Measurements from ENCODE around the gene PTGES3L. TPM values are rescaled to one million over a fixed set of nuclear protein-coding genes. Genes with fewer than 3 reads are reported as not detected.

The PTGES3L gene
- total and polyA plus RNA-seq, 2 donors from 2014 or later, result 0.85 to 1.2 TPM

- H3K27me3 ChIP-seq (ENCODE audit: control insufficient read depth, insufficient read depth, low read length), result no peaks in the 10 kb centered on the region
- FAIRE-seq (no peak), DNase-seq (no peak)
- no peaks in the 10 kb centered on the region for H3K36me3 ChIP-seq (ENCODE audit: control insufficient read depth in 2 of 3, insufficient read depth in 3 of 3, low read length in 3 of 3)
- H3K4me3 ChIP-seq (ENCODE audit: low read length in 3 of 3), result no peak overlapping the region
- TF ChIP-seq CTCF (IDR thresholded peaks at IDR 0.05; ENCODE audit: borderline replicate concordance, extremely low read depth, insufficient read depth), result no peak
- intact Hi-C loops (cut with DNase I), result no loop called here
- peak overlapping the region in 1 of 3 donors; percentile 47 for H3K9ac ChIP-seq (ENCODE audit: low read length in 3 of 3)
- peaks cover 3 to 9% (median 5%) of the 10 kb centered on the region in 3 donors for H3K4me1 ChIP-seq (ENCODE audit: control insufficient read depth in 2 of 3, insufficient read depth in 2 of 3, low read depth in 1 of 3, low read length in 3 of 3)
- no peak overlapping the region for H3K27ac ChIP-seq (ENCODE audit: low read depth in 2 of 2, low read length in 2 of 2)
- no peaks in the 10 kb centered on the region for H3K9me3 ChIP-seq (ENCODE audit: control insufficient read depth in 2 of 3, insufficient read depth in 1 of 3, low read length in 3 of 3)
These were observed 60.9 kb downstream of the PTGES3L start for GRCh38 chr17:42918902-42919521.

Other genes with a start within 250 kb of the PTGES3L start
- 59.2 TPM for gene EZH1, start 235.0 kb downstream of the PTGES3L start, total RNA-seq
- 20.8 TPM for gene EZH1, start 235.0 kb downstream of the PTGES3L start, polyA plus RNA-seq (ENCODE audit: insufficient read depth, low read depth, low replicate concordance)
- 55.7 TPM for gene RAMP2, start 218.9 kb downstream of the PTGES3L start, total RNA-seq
- 134 TPM for gene RAMP2, start 218.9 kb downstream of the PTGES3L start, polyA plus RNA-seq (ENCODE audit: insufficient read depth, low read depth, low replicate concordance)
- gene VPS25, start 206.6 kb downstream of the PTGES3L start, total RNA-seq, result 85.2 TPM
- 112 TPM for gene VPS25, start 206.6 kb downstream of the PTGES3L start, polyA plus RNA-seq (ENCODE audit: insufficient read depth, low read depth, low replicate concordance)
- 14.9 TPM for gene WNK4, start 199.5 kb downstream of the PTGES3L start, total RNA-seq
- gene WNK4, start 199.5 kb downstream of the PTGES3L start, polyA plus RNA-seq (ENCODE audit: insufficient read depth, low read depth, low replicate concordance), result 26.4 TPM
- gene COA3, start 181.4 kb downstream of the PTGES3L start, total RNA-seq, result 144 TPM
- 656 TPM for gene COA3, start 181.4 kb downstream of the PTGES3L start, polyA plus RNA-seq (ENCODE audit: insufficient read depth, low read depth, low replicate concordance)
- 0.60 TPM for gene CNTD1, start 181.2 kb downstream of the PTGES3L start, total RNA-seq
- 0.95 TPM for gene CNTD1, start 181.2 kb downstream of the PTGES3L start, polyA plus RNA-seq (ENCODE audit: insufficient read depth, low read depth, low replicate concordance)
- 95.1 TPM for gene BECN1, start 155.8 kb downstream of the PTGES3L start, total RNA-seq
- 65.9 TPM for gene BECN1, start 155.8 kb downstream of the PTGES3L start, polyA plus RNA-seq (ENCODE audit: insufficient read depth, low read depth, low replicate concordance)
- gene PSME3, start 146.7 kb downstream of the PTGES3L start, total RNA-seq, result 115 TPM
- 60.3 TPM for gene PSME3, start 146.7 kb downstream of the PTGES3L start, polyA plus RNA-seq (ENCODE audit: insufficient read depth, low read depth, low replicate concordance)
- gene AOC2, start 135.5 kb downstream of the PTGES3L start, total RNA-seq, result 1.2 TPM
- 0.58 TPM for gene AOC2, start 135.5 kb downstream of the PTGES3L start, polyA plus RNA-seq (ENCODE audit: insufficient read depth, low read depth, low replicate concordance)
- 40.6 TPM for gene AOC3, start 128.9 kb downstream of the PTGES3L start, total RNA-seq
- 15.1 TPM for gene AOC3, start 128.9 kb downstream of the PTGES3L start, polyA plus RNA-seq (ENCODE audit: insufficient read depth, low read depth, low replicate concordance)
- 0.16 TPM for gene G6PC1, start 79.3 kb downstream of the PTGES3L start, total RNA-seq
- gene G6PC1, start 79.3 kb downstream of the PTGES3L start, polyA plus RNA-seq (ENCODE audit: insufficient read depth, low read depth, low replicate concordance), result 10.5 TPM
- 35.8 TPM for gene AARSD1, start 15.6 kb downstream of the PTGES3L start, total RNA-seq
- 45.6 TPM for gene AARSD1, start 15.6 kb downstream of the PTGES3L start, polyA plus RNA-seq (ENCODE audit: insufficient read depth, low read depth, low replicate concordance)
- 19.5 TPM for gene RUNDC1, start 485 bp upstream of the PTGES3L start, total RNA-seq
- 10.1 TPM for gene RUNDC1, start 485 bp upstream of the PTGES3L start, polyA plus RNA-seq (ENCODE audit: insufficient read depth, low read depth, low replicate concordance)
- gene RPL27, start 18.3 kb upstream of the PTGES3L start, total RNA-seq, result 759 TPM
- gene RPL27, start 18.3 kb upstream of the PTGES3L start, polyA plus RNA-seq (ENCODE audit: insufficient read depth, low read depth, low replicate concordance), result 1,823 TPM
- gene IFI35, start 26.7 kb upstream of the PTGES3L start, total RNA-seq, result 41.4 TPM
- gene IFI35, start 26.7 kb upstream of the PTGES3L start, polyA plus RNA-seq (ENCODE audit: insufficient read depth, low read depth, low replicate concordance), result 58.6 TPM
- 133 TPM for gene VAT1, start 42.3 kb upstream of the PTGES3L start, total RNA-seq
- gene VAT1, start 42.3 kb upstream of the PTGES3L start, polyA plus RNA-seq (ENCODE audit: insufficient read depth, low read depth, low replicate concordance), result 119 TPM
- 0.63 TPM for gene RND2, start 45.2 kb upstream of the PTGES3L start, total RNA-seq
- 2.3 TPM for gene RND2, start 45.2 kb upstream of the PTGES3L start, polyA plus RNA-seq (ENCODE audit: insufficient read depth, low read depth, low replicate concordance)
- 5.1 TPM for gene BRCA1, start 145.3 kb upstream of the PTGES3L start, total RNA-seq
- gene BRCA1, start 145.3 kb upstream of the PTGES3L start, polyA plus RNA-seq (ENCODE audit: insufficient read depth, low read depth, low replicate concordance), result 1.4 TPM
- 88.9 TPM for gene NBR1, start 191.1 kb upstream of the PTGES3L start, total RNA-seq
- gene NBR1, start 191.1 kb upstream of the PTGES3L start, polyA plus RNA-seq (ENCODE audit: insufficient read depth, low read depth, low replicate concordance), result 50.4 TPM
- gene TMEM106A, start 231.8 kb upstream of the PTGES3L start, total RNA-seq, result 18.1 TPM
- gene TMEM106A, start 231.8 kb upstream of the PTGES3L start, polyA plus RNA-seq (ENCODE audit: insufficient read depth, low read depth, low replicate concordance), result 15.7 TPM
- gene CCDC200, start 248.5 kb upstream of the PTGES3L start, total RNA-seq, result not detected
- not detected for gene CCDC200, start 248.5 kb upstream of the PTGES3L start, polyA plus RNA-seq (ENCODE audit: insufficient read depth, low read depth, low replicate concordance)

Data from kidney (tissue), 14 donors.